Activated CD8-positive, alpha-beta memory T cell treated with anti-CD3 and anti-CD28 coated beads for 4 hours (primary cell): Measurements from ENCODE around the gene UQCC2.

Source experiments
- DNase-seq, 2 donors: peaks; one replicate each; pipeline ENCODE4 v3.0.0-alpha.2; 2020; ENCODE audit warnings: low read depth in 2 of 2

Gene UQCC2

DNA sequence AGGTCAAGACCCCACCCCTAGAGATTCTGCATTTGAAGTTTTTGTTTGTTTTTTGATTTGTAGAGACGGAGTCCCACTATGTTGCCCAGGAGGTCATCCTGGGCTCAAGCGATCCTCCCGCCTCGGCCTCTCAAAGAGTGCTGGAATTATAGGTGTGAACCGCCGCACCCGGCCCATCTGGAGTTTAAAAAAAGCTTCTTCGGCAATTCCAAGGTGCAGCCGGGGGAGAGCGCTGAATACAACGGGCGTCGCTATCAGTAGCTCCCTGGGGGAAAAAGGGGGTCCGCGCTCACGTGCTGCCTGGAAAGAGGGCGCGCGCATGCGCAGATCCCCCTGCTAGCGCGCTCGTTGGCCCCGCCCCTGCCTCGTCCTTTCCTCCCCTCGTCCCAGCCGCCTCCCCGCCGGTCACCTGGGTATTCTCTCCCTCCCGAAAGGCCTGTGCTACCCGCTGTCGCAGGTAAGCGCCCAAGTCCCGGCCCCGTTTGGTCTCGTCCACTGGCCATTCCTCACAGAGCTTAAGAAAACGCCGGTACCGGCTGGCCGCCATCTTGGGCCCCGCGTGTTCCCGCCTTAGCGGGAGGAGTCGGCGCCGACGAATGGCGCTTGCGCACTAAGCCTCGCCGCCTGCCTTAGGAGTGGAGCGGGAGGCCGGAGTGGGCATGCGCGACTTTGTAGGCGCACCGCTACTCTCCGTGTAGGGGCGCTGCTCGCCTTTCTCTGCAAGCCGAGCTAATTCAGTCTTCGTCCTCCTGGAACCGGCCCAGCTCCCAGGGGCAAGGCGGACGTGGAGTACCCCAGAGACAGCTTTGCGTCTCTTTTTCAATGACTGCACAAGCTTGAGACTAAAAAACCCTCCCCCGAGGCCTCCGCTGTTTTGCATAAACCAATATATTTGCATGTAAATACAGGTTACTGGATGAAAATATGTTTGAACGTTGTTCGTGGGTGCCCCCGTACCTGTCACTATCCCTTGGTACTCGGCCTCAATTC lies at the start of gene UQCC2:
UQCC2 (minus strand) TSS at position 561 of the 990 bp plus-strand sequence; CDS start at position 547, 14 bp downstream.
- peak; percentile 90 to 95 for DNase-seq

DNA sequence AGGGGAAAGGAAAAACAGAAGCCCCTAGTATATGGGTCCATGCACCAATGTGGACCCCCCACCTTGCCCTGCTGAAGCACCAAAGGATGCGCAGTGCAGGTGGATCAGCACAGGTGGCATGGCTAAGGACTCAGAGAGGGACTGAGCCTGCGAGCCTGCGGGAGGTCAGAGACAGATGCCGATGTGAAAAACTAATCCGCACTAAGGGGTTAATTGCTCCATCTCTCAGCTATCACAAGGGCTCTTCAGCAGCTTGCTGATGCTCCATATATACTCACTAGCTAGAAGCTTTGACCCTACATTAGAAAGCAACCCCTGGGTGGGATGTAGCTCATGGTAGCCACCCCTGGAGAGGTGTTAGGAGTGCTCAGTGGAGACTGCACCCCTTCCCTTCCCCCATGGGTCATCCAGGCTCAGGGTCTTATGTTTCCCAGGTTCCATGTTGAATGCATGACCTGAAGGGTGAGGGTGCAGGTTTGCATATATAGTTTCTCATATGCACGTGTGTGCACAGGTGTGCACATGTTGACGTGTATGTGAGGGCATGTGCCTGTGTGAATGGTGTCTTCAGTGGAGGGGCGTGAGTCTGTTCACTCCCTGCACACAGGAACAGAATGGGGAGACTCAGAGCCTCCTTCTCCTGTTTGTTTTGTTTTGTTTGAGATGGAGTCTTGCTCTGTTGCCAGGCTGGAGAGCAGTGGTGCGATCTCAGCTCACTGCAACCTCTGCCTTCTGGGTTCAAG lies 48.6 kb upstream of the UQCC2 start:
- no peak for DNase-seq

DNA sequence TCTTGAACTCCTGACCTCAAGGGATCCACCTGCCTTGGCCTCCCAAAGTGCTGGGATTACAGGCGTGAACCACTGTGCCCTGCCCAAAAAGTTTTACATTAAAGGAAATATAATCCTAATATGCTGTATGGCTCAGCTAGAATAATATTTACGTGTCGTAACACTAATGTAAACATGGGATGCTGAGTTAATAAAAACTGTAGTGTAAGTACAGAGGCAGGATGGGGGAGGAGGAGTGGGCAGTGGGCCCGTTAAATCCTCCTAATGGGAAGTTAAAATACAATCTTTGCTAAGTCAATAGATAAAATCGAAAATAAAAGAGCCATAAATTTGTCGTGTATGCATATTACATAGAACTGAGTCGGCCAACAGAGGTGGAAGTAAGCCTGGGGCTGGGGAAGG lies 47.3 kb upstream of the UQCC2 start:
- no peak for DNase-seq

DNA sequence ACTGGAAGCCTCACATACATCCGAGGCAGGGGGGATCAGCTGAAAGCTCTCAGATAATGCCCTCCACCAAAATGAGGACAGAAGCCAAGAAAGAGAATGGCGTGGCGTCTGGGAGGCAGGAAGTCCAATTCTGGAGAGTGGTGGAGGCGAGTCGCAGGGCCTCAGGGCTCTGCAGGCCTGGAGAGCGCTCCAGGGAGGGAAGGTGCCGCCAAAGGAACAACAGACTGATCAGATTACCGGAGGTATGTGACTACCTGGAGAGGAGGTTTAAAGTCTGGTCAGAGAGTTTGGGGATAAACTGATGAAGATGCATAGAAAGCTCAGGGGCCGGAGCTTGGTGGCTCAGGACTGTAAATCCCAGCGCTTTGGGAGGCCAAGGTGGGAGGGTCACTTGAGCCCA lies 46.4 kb upstream of the UQCC2 start:
- DNase-seq: no peak

DNA sequence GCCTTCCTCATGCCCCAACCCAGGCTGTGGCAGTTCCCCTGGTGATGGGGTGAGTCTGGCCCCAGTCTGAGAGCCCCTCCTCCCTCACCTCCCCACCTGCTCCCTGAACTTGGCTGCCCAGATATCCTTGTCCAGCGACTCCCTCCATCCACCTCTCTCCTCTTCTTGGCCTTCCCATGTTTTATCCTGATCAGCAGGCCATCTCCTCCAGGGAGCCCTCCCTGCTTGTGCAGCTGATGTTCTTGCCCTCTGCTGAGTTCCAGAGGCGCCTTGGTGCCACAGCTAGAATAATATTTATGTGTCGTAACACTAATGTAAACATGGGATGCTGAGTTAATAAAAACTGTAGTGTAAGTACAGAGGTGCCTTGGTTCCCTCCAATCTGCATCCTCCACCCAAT lies 45.6 kb upstream of the UQCC2 start:
- no peak for DNase-seq

DNA sequence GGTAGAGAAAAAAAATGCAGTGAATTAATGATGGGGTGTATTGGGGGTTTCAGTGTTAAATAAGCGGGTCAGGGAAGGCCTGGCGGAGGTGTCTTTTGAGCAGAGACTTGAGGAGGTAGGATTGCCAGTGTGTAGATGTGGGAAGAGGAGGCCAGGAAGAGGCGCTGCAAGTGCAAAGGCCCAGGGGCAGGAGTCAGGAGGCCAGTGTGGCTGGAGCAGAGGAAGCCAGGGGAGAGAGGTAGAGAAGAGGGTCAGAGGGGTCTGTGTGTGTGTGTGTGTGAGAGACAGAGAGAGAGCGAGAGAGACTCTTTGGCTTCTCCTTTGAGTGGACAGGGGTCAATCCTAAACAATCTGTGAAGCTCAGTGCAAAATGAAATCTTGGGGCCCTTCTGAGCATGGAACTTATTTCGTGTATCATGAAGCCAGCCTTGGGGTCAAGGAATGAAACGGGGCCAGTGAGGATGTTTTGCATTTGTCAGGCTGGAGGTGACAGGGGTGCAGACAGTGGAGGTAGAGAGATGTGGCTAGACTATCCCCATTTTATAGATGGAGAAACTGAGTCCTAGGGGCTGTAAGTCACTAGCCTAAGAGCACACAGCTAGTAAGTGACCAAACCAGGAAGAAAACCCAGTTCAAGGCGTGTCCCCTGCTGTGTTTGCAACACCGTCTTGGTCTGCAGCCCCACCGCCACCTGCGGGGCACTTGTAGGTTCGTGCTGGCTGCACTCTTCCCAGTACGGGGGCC lies 44.9 kb upstream of the UQCC2 start:
- no peak for DNase-seq

DNA sequence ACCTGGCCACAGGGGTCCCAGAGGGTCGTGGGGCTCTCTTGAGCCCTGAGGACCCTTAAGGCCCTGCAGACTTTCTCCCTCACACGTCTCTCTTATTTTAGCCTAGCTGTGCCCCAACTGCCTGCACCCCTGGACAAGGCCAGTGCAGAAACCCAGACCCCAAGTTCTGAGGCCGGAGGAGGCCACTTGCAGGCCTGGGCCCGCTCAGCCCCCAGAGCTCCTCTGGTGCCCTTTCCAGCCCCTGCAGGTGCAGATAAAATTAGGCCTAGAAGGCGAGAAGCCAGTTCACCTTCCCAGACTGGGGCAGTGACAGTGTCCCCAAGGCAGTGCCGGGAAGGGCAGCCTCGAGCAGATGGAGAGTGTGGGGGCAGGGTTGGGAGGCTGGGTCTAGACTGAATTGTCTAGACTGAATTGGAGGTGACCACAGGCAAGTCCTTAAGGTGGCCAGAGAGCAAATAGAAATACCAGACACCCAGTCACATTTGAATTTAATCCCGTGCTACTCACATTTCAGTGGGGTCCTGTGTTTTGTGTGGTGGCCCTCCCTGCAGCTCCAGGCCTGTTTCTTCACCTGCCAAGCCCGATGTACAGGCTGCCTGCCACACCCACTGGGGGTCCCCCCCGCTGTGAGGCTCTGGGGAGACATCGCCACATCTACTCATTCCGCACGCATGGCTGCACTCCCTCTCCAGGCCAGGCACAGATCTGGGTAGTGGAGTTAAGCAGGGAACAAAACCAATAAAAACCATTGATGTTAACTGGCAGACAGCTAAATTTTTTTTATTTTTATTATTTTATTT lies 43.8 kb upstream of the UQCC2 start:
- DNase-seq: no peak

DNA sequence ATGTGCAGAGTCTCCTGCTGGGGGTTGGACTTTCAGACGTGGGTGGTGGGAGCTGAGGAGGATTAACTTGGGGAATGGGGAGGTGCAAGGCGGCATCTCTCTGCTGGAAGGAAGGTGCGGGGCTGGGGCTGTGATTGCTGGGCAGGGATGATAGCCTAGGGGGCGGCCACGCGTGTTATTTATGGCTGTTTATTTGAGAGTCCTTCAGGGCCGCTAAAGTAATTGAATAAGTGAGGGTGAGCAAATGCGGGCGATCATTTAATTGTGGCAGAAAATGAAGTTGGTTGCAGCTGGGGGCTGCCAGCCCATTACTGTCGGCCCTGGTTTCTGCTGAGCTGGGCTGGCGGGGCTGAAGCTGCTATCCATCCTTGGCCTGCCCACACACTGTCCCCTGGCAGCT lies 42.7 kb upstream of the UQCC2 start:
- DNase-seq: no peak

DNA sequence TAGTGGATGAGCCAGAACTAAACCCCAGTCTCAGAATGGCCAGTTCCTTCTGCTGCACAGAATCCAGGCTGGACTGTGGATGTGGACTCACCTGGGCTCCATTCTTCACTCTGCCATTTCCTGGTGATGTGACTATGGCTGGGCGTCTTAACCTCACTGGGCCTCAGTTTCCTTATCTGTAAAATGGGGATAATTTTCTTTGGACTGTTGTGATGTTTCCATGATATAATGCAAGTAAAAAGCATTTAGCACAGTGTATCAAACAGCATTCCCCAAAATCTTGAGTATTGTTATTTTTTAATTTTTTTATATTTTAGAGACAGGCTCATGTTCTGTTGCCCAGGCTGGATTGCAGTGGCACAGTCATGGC lies 41.1 kb upstream of the UQCC2 start:
- DNase-seq: no peak

DNA sequence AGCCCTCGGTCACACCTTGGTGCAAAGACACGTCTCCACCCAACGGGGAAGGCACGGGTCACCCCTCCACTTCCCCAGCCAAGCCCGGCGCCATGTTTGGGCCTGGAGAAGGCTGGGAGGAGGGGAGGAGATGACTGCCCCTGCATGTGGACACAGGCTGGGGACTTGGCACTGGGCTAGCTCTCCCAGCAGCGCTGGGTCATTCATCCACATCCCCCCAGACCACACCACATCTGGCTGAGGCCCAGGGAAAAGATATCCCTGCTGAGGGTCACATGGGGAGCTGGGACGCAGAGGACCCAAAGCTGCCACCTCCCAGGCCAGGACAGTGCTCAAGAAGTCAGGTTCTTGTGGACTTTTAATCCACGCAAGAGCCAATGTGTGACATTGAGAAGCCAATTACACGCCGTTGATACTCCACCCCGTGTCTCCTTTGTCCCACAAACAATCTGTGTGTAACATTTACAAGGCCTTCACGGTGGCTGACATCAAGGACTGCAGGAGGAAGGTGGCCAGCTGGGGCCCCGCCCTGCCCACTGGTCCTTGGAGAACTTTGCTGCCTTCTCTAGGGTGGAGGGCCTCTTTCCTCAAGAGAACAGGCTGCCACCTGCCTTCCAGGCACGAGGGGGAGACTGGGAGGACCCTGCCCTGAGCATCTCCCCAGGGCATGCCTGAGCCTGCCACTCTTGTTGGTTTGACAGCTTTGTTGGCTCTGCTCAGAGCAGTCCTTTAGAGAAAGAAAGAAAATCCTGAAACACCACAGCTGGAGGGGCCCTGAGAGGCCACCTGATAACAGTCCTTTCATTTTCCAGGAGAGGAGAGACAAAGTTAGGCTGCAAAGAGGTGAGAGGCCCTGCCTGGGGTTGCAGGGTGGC lies 40.5 kb upstream of the UQCC2 start:
- DNase-seq: no peak

DNA sequence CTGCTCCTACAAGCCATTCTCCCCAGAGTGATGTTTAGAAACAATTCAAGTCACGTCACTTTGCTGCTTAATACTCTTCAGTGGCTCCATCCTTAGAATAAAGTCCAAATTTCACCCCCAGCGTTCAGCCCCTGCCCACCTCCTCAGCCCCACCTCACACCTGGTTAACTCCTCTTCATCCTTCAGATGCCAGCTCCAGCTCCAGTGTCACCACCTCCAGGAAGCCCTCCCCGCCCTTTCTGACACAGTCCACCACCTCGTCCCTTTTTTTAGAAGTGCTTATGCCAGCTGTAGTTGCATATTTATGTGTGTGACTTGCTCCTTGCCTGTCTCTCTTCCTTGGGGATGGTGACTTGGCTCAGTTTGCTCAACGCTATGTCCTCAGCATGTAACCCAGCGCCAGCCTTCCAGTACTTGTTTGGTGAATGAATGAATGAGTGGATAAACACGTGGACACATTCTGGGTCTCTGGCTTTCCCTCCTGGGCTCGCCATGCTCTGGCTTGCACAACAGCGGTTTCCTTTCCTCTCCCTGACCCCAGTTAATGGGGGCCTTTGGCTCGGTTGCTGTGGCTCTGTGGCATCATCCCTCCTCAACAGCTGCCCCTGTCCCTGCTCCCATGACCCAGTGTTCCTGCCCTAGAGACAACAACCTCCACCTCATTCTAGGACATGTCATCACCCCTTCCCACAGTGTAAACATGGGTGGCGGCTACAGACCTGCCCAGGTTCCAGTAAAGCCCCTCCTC lies 38.9 kb upstream of the UQCC2 start:
- no peak for DNase-seq

DNA sequence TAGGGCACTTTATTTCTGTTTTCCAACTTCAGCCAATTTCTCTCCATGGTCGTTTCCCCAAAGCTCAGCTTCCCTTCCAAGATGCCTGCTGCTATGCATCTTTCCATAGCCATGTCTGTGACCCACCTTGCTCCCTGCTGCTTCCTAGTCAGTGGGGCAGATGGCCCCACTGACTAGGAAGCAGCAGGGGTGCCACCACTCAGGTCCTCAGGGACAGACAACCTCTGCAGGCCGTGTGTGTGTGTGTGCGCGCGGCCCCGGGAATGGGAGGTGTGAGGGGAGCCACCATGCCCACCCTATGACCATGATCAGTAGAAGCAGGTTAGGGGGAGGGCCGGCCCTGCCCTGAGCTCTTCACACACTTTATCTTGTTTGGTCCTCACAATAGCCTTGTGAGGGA lies 37.9 kb upstream of the UQCC2 start:
- DNase-seq: no peak

DNA sequence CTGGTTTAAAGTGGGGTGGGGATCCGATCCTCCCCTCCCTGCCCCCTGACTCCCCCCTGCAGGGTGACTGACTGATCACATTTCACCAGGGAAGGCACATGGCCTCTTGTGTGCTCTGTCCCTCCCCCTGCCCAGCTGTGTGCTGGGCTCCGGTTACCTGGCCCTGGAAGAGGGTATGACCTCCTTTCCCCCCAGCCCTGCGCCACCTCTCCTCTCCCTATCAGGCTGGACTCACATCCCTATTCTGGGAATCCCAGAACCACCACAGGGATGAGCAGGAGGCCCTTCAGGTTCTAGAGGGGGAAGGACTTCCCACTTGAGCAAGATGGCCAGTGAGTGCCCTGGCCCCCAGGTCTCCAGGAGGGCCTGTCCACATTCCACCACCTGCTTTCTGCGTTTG lies 37.3 kb upstream of the UQCC2 start:
- DNase-seq: no peak

DNA sequence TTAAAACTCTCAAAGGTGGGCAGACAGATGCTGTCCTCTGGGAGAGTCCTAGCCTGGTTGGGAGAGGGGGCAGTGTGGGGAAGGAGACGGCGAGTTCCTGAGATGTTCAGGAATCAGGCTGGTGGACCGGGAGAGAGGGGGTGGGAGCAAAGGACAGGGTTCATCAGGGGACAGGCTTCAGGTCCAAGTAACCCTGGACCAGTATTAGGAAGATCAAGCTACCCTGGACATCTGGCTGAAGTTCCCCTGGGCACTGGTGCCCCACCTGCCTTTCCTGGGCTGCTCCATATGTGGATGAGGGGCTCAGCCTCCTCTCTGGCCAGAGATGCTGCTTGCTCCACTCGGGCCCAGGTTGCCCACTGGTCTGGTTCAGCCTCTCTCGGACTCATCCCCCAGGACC lies 36.3 kb upstream of the UQCC2 start:
- no peak for DNase-seq

DNA sequence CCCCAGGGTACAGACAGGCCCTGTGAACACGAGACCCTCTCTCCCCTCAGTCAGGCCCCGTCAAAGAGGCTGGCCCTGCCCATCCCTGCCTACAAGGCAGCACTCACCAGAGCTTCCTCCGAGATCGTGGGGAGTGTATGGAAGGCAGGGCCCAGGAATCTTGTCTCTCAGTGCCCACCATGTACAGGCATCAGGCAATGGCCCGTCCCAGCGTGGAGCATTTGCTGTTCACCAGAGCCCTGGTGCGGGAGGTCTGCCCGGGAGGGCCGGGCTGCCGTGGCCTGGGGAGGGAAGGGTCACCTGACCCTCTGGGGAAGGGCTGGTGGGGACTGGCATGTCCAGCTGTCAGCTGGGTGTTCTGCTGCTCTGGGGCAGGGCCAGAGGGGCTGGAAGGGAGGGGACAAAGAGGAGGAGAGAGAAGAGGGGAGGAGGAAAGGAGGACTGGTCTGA lies 35.2 kb upstream of the UQCC2 start, which contains the start of gene IP6K3:
IP6K3 (minus strand) TSS at position 255 of the 450 bp plus-strand sequence. CDS start 11,429 bp downstream, outside the sequence.
- DNase-seq: no peak

DNA sequence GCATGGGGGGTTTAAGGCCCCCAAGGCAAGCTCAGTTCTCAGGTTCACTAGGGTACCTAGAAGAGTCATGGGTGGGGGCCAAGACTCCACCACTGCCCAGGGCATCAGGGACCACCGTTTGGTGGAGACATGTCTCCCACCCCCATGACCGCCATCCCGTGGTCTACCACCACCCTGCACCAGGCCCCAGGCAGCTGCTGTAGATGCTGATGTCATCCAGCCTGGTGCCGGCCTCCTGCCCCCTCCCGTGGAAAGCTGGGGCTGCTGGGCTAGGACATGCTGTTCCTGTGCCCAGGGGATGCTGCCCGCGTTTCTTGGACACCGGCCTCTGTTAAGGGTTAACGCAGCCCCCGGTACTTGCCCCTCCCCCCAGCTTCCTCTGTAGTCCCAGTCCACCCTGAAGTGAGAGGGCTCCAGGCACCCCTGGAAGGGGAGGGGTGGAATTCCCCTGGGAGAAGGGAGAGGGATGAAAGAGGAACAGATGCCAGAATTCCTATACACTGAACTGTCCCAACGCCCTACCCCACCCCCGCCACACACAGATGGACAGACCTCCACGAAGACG lies 34.6 kb upstream of the UQCC2 start:
- no peak for DNase-seq

DNA sequence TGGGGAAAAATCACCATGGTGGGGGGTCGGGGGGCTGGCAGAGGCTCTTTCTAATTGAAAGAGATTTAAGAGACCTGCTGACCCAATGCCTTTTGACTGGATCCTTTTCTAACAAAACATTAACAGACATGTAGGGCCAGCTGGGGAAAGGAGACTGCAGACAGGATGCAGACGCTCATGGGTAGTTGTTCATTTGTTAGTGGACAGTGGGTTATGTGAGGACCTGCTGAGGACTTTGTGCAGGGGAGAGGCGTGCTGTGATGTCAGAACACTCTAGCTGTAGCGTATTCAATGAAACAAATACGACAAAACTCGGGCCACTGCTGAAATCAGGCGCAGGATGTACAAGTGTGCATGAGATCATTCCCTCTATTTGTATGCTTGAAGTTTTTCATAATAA lies 34.0 kb upstream of the UQCC2 start:
- no peak for DNase-seq

DNA sequence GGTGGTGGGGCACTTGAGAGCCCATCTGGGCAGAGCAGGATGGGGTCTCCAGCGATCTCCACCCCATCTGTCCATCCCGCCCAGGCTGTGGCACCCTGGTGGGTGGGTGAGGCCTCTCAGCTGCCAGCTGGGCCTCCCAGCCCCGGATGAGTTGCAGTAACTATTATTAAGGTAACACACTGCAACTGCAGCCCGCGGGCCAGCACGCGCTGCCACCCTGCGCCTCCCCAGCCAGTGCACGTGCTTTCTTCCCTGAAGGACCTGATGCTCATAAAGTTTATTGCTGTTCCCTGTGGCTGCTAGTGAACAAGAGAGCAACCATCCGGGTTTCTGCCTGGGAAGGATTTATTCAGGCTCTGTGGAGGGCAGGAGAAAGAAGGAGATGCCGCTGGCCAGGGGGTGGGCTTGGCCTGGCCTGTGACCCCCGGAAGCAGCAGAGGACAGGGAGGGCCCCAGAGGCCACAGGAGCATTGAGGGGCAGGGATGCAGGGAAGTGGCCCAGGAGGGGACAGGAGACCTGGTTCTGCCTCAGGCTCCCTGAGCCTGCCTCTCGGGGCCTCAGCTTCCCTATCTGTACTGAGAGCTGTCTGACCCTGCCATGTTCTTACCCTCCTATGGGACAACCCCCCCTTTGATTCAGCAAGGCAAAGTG lies 33.5 kb upstream of the UQCC2 start:
- DNase-seq: no peak
